HS-5 (cell line): Measurements from ENCODE around the gene PNRC2.
"Not testable (repeated sequence)": the region's sequence is repeated elsewhere in the genome, so short reads cannot be mapped to it uniquely, and the experiment has no call there.

Experiments used
- DNase-seq: peaks from one replicate; pipeline ENCODE4 v3.0.0-alpha.2; 2012; ENCODE audit warnings: low read depth

PNRC2 gene

GRCh38 chr1:23953020-23953419 lies 6.6 kb upstream of the PNRC2 start:
- DNase-seq, result no peak

DNA sequence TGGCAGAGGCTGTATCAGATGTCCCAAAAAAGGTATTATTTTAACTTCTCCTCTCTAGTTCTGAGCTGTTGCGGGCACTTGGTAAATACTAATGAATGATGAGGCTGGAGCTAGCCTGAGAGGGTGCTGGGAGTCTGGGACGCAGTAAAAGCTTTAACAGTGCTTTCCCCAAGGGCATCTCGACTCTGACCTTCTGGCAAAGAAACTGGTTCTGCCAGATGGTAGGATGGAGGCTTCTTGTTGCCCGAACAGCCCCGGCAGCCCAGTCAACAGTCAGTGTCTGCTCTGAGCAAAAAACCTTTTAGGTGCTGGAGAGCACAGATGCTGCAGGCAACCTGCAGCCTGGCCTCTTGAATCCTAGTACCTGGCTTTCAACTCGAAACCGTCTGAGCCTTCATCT lies 2.5 kb upstream of the PNRC2 start:
- no peak for DNase-seq

- not testable (repeated sequence) for DNase-seq
Observed at GRCh38 chr1:23958040-23958809, 1.4 kb upstream of the PNRC2 start.

DNA sequence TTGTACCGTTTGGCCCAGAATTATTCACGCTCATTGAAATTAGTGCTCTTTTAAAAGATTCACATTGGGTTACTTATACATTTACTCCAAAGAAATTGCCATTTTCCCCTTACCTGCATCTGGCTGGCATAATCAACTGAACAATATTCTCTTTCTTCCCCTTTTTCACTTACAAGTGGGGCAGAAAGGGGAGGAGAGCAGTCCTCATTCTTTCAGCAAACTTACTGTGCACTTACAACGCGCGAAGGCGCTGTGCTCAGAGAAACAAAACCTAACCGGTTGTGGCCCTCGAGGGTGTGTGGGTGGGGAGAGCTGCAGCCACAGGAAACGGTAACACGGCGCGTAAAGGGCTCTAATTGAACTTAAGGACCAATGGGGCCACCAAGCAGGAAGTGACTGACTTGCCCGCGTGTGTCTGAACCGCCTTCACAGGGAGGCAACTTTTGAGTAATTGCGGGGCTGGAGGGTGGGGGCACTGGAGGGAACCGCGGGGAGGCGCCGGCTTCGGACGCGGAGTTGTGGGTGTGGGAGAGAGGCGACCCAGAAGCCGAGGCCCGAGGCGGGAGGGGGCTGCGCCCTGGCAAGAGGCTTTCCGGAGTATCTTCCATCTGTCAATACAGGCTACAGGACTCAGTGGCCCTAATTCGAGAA lies 693 bp upstream of the PNRC2 start:
- DNase-seq, result peak; percentile 86

GRCh38 chr1:23960291-23961020 lies 828 bp downstream of the PNRC2 start:
- DNase-seq, result no peak

- no peak for DNase-seq
Observed at GRCh38 chr1:23963617-23964234, 4.1 kb downstream of the PNRC2 start.

DNA sequence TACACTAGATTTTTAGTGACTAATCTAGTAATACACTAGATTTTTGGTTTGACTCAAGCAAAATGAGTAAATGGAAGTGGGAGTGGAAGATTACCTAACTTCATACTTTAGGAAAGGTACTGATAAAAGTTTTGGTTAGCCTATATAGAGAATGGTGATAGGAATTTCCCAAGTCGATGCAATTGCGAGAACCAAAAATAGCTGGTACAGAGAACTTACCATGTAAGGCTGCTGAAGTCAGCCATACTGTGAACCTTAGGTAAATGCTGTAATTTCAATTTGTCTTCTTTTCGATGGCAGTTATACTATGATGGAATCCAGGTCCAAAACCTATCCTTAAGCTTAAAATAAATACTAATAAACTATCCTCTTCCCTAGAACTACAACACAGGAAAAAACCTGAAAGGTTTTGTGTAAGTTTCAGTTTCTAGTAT lies 4.6 kb downstream of the PNRC2 start:
- DNase-seq, result no peak

DNA sequence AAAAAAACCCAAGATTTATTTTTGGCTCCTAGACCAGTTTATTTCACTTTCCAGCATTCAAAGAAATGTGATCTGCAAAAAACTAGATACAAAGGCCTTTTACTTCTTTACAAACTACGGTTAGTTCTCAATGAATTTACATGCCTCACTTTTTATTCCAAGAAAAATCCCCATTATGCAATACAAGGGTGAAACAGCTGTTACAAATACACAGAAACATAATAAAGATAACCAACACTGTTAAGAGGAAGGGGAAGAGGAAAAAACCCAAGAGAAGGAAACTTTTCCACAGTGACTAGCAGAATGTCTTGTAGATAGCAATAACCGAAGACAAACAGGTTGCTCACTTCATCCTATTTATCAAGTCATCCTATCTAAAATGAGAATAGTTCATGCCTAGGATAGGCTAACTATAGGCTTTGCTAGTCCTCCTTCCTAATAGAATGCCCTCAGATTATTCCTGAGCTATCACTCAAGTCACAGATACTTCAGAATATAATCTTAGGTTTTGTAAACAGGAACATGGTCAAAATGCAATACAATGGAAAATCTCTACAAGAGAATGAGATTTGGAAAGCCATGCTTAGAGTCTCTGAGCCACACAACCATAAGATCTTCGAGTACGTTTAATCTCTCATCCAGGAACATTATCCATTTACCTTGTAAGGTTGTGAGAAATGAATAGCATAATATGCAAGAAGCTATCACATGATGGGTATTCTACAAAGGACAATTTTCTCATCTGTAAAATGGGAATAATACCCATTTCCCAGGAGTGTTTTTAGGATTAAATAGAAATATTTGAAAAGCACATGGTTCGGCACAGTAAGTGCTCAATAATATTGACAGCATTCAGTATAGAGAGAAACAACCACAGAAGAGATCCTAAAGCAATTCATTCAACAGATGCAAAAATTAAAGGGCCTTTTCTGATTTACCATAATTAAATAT lies 5.4 kb downstream of the PNRC2 start:
- DNase-seq, result no peak

DNA sequence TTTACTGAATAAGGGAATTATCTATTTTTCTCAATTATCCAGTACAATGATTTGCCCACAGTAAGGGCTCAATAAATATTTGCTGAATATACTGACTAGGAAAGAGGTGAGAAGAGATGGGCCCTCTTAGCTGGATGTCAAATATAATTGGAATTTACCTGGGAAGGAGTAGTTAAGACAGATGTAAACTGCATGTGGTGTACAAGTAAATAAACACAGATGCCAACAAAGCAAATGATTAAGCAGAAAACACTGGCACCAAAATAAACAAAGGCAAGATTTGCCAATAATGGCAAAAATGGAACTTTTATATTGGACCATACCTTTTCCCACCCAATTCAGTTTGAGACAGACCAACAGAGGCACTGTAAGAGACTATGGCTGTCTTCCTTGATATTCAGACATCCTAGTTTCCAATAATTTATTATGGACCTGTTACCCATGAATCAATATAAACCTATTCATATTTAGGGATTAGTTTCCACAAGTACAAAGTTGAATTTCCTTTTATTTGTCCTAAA lies 7.4 kb downstream of the PNRC2 start:
- no peak for DNase-seq

DNA sequence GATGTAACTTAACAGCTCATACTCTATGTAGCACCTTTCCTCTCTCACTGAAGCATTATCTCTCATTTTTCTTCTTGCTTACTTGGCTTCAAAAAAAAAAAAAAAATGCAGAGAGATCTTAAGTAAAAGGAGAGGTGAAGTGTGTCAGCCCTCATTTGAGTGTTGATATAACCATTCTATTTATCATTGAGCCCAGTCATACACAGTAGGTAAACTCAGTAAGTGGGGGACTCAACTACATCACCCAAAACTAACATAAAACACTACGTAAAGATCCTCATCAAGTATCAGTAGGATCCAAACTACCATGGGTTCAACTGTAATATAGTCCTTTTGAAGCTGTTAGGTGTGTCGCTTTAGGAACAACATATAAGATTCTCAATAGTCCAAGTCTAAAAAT lies 8.2 kb downstream of the PNRC2 start:
- no peak for DNase-seq

DNA sequence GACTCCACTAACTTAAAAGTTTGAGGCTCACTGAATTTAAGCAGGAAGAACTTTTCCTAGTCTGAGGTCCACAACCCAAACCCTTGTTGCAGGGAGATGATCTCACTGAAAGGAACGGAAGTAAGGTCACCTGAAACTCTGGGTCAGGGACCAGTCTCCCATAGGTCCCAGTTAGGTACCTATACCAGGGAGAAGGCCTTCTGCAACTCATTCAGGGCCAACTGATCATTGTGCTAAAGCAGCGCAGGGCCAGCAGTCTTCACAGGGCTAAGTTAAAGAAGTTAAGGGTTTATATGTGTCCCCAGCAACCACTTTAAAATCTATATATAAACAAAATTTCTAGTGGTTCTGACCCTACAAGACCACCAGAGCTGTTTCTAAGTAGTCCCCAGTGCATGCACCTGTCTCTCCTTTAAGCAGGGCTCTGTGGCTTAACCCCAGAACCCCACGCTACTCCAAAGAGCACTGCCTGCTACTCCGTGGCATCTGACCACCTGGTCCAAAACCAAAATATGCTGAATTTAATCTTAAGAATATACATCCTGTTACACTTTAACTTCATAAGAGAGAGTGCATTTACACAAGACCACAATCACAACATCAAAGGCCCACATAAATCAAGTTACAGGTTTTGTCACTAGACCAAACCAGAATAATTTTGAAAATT lies 17.7 kb downstream of the PNRC2 start:
- DNase-seq, result no peak

GRCh38 chr1:23977854-23978191 lies 18.2 kb downstream of the PNRC2 start:
- no peak for DNase-seq

- DNase-seq, result no peak
Observed at GRCh38 chr1:23978805-23979204, 19.2 kb downstream of the PNRC2 start.

- no peak for DNase-seq
Observed at GRCh38 chr1:23979387-23979880, 19.8 kb downstream of the PNRC2 start.

DNA sequence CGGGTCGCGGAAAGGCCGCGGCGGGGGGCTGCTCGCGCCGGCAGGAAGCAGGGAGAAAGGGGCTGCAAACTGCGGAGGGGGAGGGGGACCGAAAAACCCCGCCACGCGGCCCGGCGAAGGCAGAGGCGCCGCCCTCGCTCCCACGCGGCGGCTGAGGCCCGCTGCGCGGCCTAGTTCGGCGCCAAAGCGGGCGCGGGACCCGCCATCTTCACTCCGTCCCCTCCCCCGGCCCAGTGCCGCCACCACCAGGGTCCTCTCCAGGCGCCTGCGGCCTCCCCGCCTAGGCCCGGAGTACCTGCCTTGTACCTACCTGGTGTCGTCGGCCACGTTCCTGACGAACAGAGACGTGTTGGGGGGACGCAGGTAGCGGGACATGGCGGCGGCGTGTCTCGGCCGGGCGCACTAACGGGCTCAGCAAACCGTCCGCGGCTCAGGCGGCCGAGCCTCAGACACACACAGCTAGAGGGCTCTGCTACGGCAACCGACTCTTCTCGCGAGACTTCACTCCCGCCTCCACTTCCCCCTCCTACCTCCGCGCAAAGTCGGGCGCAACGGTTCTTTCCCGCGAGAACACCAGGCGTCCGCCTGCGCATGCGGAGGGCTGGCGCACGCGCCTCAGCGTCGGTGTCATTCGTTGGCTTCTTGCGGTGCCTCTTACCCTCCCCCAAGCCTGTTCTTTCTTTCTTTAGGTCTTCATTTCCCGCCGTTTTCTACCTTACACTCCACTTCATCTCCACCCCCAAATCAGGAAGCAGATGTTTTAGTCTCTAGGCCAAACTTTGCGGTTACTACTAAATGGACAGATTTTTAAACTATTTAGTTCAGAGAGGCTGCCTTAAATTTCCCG lies 20.5 kb downstream of the PNRC2 start, which contains the start of gene SRSF10:
TSS of gene SRSF10 (minus strand) at position 447 of the 847 bp plus-strand sequence. CDS start at position 375, 72 bp downstream.
- DNase-seq, result peak; percentile 93

DNA sequence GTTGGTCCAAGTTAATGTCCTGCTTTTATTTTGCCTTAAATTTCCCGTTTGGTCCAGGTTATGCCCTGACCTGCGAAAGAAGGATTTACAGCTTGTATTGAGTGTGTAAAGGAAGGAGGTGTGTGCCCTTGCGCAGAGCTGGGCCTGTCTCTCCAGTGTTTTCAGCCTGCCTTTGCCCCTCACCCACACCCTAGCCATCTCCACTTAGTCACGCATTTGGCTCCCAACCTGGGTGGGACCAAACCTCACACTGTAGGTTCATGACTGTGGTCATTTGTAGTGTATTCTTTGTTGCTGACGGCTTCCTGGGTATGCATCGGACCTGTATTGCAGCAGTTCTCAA lies 21.1 kb downstream of the PNRC2 start:
- no peak for DNase-seq

GRCh38 chr1:23984417-23985186 lies 25.0 kb downstream of the PNRC2 start:
- DNase-seq, result no peak

DNA sequence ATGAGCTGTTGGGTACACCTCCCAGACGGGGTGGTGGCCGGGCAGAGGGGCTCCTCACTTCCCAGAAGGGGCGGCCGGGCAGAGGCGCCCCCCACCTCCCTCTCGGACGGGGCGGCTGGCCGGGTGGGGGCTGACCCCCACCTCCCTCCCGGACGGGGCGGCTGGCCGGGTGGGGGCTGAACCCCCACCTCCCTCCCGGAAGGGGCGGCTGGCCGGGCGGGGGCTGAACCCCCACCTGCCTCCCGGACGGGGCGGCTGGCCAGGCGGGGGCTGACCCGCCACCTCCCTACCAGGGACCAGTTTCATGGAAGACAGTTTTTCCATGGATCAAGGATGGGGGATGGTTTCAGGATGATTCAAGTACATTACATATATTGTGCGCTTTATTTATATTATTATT lies 27.4 kb downstream of the PNRC2 start:
- not testable (repeated sequence) for DNase-seq

DNA sequence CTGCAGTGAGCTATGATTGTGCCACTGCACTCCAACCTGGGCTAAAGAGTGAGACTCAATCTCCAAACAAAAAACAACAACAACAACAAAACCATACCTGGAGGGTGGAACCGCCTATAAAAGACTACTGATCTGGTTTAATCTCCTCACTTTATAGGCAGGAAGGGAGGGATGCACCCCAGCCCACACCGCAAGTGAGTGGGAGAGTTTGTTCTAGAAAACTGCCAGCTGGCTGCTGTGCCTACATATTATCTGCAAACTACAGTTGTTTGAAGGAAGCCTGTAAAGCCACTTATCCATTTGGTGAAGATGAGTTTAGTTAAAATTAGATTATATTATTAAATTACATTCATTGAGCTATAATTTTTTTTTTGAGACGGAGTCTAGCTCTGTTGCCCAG lies 29.6 kb downstream of the PNRC2 start:
- DNase-seq, result no peak
